ENCODE results near the gene SYNM.

DNA sequence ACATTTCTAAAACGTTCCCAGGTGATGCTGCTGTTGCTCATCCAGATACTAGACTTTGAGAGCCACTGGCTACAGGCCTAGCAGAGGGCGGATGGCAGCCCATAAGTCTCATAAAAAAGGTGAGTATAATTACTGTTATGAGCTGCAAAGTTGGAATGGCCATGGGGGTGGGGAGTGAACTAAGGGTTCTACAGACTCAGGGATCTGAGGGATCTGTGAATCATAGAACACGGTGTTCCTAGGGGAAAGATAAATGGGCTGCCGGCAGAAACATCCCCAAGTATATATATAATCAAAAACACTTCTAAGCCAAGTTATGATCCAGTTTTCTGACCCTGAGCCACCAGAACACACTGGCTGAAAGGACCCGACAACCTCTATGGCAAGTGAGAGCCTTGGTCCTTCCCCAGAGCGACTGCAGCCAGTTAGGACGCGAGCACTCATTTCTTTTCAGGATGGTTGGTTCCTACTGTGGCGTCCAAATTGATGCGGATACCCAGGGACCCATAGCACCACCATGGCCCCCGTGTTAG, 7.9 kb upstream of the SYNM start:
- TF ChIP-seq, protein P1, sequence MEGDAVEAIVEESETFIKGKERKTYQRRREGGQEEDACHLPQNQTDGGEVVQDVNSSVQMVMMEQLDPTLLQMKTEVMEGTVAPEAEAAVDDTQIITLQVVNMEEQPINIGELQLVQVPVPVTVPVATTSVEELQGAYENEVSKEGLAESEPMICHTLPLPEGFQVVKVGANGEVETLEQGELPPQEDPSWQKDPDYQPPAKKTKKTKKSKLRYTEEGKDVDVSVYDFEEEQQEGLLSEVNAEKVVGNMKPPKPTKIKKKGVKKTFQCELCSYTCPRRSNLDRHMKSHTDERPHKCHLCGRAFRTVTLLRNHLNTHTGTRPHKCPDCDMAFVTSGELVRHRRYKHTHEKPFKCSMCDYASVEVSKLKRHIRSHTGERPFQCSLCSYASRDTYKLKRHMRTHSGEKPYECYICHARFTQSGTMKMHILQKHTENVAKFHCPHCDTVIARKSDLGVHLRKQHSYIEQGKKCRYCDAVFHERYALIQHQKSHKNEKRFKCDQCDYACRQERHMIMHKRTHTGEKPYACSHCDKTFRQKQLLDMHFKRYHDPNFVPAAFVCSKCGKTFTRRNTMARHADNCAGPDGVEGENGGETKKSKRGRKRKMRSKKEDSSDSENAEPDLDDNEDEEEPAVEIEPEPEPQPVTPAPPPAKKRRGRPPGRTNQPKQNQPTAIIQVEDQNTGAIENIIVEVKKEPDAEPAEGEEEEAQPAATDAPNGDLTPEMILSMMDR (IDR thresholded peaks at IDR 0.05; ENCODE audit: low read depth, low read length): no peak
- TF ChIP-seq EZH2phosphoT487 (IDR thresholded peaks at IDR 0.05; ENCODE audit: low read depth): no peak
